Left kidney (tissue), 2 donors: ENCODE data around the gene TRIM25. TPM values are rescaled to one million over a fixed set of nuclear protein-coding genes. Genes with fewer than 3 reads are reported as not detected.

Experiments
- DNase-seq: peaks from one replicate; pipeline ENCODE4 v3.0.0-alpha.2; 2013
- polyA plus RNA-seq: library from polyadenylated mRNA; unstranded; fragments of 120-200 nt; gene quantifications from one replicate; pipeline ENCODE4 v1.2.1, GENCODE V29; 2013; ENCODE audit not compliant: insufficient read length

The TRIM25 gene
- polyA plus RNA-seq, 1 donor, result 41.6 TPM

DNA sequence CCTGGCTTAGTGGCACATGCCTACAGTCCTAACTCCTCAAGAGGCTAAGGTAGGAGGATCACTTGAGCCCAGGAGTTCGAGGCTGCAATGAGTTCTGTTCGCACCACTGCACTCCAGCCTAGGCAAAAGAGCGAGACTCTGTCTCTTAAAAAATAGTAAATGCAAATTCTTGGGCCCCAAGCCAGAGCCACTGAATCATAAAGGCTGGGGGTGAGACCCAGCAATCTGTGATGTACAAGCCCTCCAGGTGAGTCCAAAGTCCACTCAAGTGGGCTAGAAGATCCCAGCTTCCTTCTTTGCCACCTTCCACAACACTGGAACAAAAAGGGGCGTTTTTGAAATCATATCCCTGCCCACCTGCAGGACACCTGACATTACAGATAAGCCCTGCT is 16.9 kb downstream of the TRIM25 start:
- no peak for DNase-seq

DNA sequence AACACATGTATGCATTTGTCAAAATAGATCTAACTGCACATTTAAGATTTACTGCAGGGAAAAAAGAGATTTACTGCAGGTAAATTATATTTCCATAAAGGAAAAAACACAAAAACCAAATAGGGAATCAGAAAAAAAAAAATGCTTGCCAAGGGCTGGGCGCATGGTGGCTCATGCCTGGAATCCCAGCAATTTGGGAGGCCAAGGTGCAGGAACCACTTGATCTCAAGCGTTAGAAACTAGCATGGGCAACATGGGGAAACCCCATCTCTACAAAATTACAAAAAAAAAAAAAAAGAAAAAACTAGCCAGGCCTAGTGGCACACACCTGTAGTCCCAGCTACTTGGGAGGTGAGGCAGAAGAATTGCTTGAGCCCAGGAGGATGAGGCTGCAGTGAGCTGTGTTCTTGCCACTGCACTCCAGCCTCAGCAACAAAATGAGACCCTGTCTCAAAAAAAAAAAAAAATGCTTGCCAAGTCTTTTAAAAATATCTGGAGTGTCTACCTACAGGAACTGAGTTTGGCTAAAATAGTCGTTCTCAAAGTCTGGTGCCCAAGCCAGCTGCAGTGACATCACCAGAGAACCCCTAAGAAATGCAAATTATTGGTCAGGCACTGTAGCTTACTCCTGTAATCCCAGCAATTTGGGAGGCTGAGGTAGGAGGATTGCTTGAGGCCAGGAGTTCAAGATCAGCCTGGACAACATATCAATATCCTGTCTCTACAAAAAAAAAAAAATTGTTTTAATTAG is 17.5 kb downstream of the TRIM25 start:
- DNase-seq, result no peak

DNA sequence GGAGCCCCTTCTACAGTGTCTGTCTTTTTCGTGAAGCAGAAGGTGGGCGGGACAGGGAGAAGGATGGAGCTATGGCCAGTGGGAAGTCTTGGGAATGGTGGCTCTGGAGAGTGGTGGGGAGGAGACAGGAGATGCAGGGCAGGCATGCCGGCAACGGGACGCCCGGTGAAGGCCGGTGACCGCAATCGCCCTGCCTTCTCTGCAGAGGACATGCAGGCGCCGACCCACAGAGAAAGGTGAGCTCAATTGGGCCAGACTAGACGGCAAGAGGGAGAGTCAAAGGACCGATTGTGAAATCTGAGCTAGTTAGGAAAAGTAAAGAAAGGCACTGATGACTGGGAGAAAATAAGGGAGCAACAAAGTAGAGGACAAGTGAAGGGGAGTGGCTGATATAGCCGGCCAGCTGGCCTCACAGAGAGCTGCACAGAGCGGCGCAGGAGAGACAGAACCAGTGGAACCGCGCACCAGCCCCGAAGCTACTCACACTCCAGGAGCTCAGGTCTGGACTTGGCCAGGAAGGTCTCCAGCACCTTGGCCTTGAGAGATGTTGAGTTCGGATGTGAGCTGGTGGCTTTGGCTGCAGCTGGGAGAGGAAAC is 18.9 kb downstream of the TRIM25 start:
- no peak for DNase-seq

DNA sequence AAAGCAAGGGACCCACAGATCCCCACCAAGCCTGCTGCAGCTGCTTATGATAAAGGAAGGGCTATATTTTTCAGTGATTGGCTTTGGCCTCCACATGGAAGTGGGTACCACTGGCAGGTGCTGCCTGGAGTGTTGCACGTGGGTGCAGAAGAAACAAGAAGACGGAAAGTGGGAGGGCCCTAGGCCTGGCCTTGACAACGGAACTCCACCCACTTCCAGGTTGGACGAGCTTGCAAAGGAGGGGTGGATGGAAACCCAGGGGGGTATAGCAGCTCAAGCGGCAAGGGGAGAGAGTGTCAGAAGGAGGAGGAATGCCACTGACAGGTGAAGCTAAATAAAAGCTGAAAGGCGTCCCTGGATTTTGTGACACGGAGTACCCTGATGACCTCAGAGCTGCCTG is 20.3 kb downstream of the TRIM25 start:
- no peak for DNase-seq

DNA sequence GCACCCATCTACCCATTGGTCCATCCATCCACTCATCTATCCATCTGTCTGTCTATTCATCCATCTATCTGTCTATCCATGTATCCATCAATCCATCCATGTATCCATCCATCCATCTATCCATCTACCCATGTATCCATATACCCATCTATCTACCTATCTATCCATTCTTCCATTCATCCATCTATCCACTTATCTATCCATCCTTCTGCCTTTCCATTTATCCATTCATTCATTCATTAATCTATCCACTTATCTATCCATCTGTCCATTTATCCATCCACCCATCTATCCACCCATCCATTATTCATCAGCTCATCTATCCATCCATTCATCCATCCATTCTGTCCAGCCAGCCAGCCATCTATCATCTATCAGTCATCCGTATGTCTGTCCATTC is 21.5 kb downstream of the TRIM25 start:
- DNase-seq, result no peak

DNA sequence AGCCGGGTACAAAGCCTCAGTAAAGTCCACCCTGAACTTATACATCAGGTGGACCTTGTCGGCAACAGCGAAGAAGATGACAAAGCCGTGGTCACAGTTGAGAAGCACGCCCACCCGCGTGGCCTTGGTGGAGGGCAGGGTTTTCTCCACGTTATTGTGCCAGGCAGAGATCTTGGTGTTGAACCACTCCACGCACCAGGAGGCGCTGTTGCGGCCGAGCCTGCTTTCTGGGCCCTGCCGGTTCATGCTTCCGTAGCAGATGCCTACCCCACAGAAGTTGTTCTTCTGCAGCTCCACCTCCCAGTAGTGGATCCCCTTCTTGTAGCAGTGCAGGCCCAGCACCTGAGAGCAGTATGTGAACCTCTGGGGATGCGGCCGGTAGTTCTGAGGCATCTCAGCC is 22.1 kb downstream of the TRIM25 start:
- DNase-seq, result no peak

DNA sequence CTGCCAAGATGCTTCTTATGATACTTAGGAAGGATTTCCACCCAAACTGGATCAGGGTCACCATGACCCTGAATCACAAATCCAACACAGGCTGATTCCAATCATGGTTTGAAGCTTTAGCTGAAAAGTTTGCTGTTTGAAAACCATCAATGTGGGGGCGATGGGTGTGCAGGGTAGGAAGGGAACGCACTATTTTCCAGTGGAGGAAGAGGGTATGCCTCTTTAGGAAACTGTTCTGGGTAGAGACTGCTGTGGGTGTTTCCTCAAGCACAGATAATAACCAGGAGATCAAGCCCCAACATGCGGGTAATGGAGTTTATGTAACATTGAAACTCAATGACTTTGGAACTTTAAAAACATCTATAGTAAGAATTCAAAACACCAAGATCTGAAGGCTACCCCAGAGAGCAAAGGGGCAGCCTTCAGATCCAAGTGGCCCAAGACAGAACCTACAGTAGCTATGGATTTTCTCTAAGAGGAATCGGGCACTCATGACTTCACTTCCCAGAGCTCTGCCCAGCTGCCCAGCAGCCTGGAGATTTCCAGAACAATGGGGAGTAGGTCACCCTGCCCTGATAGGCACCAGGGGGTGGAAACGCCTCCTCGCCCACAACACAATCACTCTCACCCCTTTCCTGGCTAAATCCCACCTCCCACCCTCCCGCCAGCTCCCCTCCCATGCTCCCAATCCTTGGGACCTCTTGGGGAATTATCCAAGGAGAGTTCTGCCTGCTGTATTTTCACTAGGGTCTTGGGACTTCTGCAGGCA is 22.8 kb downstream of the TRIM25 start:
- no peak for DNase-seq

DNA sequence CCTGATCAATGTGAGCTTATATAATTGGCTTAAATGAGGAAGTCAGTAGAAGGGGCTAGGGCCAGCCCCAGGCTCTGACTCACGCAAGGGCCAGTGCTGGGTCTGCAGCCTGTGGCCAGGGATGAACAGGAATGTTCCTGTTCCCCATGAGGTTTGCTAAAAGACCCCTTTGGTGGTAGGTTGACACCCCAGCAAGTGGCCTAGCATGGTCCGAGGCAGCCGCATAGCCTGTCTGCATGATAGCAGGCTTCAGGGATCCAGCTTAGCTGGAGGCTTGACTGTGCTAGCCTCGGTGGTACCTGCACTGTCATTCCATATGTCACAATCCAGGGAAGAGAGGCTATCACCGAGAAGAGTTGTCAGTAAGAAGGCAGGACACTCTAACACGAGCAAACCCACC is 23.5 kb downstream of the TRIM25 start:
- no peak for DNase-seq

DNA sequence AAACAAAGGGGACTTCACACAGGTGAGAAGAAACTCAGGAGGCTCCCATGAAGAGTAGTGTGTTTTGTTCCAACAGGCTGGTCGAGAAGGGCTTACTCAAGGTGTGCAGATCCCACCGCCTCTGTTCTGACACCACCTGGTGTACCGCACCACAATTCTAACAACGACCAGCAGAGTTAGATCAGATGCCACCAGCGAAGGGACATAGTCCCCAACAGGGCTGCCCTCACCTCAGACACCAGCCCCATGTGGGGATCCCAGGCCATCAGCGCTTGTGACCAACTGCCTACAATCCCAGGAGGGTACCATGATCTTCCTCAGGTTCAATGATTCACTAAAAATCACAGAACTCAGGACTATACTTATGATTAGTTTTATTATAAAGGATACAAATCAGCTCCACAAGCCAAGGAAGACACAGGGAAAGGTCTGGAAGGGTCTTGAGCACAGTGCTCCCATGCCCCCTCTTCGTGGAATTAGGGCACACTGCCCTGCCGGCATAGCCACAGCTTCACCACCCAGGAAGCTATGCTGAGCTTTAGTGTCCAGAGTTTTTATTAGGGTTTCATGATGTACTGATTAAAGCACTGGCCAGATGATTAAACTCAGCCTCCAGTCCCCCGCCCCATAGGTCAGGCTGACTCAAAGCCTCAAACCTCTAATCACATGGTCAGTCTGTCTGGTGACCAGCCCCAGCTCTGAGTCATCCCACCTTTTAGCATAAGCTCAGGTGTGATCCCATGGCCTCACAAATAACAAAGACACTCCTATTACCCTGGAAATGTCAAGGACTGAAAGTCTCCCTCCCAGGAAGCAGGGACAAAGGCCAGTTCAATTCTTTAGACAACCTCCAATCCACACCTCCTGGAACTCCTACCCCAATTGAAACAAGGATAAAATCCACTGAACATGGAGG is 26.0 kb downstream of the TRIM25 start:
- DNase-seq, result no peak

DNA sequence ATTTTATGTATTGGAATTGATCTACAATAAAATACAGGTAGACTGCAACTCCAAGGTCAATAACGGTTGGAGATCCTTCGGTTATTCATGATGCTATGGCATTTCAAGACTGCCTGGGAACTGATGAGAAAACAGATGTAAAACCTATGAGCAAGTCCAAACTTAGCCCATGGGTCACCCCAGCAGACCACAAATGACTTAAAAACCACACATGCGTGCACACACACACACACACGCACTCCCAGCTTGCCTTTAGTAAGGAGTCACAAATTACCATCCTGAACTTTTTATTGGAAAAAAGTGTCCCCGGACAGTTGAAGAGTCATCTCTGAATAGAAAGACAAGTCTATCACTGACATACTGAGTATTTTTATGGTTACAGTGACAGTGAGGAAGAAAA is 26.7 kb downstream of the TRIM25 start:
- DNase-seq, result no peak

DNA sequence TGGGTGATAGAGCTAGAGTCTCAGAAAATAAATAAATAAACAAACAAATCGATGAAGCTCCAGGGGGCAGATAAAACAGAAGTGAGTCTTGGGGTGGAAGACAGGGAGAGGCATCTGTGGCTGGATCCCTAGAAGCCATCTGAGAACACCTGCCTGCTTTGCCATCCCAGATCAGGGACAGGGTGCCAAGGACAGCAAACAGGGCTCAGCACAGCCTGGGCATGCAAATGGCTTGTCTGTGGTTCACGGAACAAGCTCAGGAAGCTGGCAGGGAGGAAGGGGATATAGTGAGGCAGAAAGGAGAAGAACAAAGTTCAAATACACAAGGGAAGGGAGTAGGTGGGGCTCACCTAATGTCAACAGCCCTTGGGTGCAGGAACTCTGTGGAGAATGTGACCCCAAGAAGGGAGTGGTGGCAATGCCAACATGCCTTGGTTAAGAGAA is 27.5 kb downstream of the TRIM25 start:
- no peak for DNase-seq

DNA sequence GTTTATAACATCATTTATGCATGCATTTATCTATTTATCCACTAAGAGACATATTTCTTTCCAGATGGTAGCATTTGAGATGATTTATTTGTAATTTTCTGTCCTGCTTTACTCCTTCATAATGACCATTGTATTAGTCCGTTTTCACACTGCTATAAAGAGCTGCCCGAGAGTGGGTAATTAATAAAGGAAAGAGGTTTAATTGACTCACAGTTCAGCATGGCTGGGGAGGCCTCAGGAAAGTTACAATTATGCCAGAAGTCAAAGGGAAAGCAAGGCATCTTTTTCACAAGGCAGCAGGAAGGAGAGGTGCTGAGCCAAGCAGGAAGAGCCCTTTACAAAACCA is 28.6 kb downstream of the TRIM25 start:
- DNase-seq, result no peak

DNA sequence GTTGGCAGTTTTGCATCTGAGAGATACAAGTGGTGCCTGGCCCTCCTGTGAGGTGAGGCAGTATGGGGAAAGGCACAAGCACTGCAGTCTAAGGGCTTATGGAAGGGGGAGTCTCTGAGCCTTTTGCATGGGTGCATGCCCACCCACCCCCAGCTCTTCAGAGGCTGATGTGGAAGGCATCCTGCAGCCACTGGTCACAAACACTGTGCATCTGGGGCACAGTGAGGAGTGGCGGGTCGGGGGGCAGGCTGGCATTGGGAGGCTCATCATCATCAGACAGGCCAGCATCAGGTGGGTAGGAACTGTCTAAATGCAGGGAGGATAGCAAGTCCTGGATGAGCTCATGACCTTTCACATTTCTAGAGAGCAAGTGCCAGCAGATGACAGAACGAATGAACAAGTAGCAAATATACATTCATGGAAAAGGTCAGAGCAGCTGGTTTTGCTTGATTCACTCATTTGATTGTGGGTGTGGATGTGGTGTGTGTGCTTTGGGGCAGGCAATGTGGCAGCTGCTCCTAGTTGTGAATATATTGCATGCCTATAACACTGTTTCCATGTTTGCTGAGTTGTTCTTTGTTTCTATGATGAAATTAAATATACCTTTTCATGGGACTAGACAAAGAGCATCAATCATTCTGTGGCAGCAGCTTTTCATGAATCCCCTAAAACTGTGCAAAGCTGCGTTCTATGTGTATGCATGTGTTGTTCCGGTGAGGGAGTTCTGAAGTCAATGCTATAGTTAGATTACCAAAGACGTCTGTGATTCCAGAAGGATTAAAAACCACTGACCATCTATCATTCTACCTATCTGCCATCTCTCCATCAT is 29.2 kb downstream of the TRIM25 start:
- DNase-seq, result no peak

DNA sequence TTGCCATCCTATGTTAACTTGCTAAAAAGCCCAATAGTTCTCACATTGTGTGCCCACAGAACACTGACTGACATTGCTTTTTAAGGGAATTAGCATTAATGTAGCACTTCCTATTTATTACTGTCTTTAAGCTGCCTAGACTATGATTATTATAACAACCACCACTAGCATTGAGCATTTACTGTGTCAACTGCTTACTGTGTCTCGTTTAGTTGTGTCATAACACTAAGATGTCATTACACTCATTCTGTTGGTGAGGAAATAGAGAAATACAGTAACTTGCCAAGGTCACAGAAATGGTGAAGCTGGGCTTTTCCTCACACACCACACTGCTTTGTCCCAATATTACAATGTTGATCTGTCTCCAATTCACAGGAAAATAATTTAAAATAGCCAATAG is 30.2 kb downstream of the TRIM25 start:
- no peak for DNase-seq

DNA sequence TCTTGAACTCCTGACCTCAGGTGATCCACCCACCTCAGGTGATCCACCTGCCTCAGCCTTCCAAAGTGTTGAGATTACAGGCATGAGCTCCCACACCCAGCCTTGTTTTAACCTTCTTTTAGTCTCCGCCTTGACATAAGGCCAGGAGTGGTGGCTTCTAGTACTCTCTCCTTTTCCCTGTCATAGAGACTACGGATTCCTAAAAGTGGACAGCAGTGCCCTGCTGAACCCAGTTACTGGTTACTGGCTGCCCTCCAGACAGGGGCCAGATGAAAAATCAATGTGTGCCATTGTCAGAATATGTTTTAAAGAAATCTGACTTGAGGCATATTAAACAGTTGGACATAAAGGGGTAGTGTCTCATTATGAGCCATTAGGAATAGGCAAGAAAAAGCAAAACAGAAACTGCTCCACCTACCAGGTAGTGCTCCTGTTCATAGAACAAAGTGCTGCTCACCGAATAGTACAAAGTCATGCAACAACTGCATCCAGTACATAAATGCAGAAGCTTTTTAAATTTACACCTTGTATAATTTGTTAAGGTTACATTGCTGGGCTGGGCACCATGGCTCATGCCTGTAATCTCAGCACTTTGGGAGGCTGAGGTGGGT is 32.1 kb downstream of the TRIM25 start:
- no peak for DNase-seq

DNA sequence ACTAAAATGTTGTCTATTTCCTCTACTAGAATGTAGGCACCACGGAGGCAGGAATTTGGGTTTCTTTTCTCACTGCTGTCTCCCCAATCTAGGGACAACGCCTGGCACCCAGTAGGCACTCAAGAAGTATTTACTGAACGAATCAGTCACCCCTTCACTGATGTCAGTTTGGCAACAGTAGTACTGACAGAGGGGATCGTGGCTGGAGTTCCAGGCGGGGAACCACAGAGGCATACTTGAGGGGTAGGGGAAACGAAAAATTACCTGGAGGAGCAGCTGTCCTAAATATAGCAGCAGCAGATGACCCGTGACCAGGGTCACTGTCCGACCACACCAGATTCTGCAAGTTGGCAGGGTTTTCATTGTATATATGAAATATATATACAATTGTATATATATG is 33.3 kb downstream of the TRIM25 start:
- DNase-seq, result no peak

DNA sequence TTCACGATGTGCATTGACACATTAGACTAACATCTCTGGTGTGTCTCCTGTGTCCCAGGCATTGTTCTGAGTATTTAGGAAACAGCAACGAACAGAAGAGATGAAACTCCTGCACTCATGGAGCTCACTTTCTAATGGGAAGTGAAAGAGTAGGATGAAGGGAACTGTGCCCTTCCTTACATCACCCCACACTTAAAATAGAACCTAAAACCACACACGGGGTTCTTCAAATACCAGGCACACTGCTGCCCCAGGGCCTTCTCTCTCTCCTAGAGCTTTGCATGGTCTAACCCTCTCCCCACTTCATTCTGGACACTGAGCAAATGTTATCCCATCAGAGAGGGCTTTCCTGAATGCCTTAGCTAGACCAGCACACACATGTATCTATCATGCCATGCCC is 33.7 kb downstream of the TRIM25 start:
- DNase-seq, result no peak

DNA sequence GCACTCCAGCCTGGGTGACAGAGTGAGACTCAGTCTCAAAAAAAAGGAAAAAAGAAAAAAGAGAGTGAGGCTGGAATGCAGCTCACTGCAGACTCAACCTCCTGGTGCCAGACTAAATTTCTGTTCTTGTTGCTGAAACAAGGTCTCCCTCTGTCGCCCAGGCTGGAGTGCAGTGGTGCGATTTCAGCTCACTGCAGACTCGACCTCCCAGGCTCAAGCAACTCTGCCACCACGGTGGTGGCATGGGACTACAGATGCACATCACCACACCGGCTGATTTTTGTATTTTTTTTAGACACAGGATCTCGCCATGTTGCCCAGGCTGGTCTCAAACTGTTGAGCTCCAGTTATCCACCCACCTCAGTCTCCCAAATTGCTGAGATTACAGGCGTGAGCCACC is 34.6 kb downstream of the TRIM25 start:
- DNase-seq, result no peak

DNA sequence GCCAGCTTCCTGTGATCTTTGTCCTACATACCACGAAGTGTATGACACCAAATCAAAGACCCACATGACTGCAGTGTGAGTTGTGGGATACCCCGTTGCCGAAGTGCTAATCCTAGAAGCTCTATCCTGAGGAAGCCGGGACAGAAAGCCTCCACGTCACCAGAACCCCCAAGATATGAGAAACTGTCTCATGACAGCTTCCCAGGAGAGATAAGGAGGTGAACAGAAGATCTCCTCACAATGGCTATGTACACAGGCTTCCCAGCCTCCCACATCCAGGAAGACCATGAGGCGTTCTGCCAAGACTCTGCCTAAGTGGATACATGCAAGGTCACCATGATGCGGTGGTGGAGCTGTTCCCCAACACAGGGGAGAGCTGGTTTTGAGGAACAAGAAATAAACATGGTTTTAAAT is 37.1 kb downstream of the TRIM25 start:
- no peak for DNase-seq

DNA sequence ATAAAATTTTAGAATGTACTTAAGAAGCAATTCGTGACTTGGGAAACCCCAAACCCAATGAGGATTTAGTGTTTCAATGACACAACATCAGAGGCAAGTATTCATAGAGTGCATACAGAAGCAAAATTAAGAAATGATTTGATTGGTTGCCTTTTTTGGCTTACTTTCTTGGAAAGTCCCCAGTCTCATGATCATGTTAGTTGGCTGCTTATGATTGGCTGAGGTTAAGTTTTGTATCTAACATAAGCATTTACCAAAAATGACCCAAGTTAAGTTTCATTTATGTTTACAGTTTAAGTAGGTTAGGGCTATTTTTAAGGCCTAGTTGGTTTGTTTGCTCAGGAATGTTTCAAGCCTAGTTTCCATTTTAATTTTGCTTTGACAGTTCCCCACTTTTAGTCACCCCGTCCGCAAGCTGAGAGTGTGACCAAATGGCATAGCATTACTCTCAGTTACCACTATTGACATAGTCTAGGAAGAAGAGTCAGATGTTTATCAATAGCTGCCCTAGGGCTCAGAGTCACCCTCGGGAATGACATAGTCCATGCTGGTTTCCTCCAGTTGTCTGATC is 43.7 kb downstream of the TRIM25 start:
- DNase-seq, result no peak

DNA sequence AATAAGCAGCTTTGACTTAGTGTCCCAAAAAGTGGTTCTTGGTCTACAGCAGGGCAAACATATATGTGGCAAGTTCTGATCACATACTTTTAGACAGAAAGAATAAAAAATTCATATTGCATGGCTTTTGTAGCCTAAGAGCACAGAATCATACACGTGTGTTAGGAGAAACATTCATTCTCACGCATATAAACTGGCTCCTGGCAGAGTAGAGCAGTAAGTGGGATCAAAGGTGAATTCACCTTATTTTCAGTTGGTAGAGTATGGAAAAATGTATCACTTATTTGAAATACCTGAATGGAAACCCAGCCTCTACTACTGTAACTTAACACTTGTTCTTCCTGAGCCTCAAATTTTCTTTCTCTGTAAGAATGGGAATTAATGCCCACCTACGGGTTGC is 45.1 kb downstream of the TRIM25 start:
- DNase-seq, result no peak
